GM06990 (cell line): Measurements from ENCODE around the gene MGMT.

Experiments used
- DNase-seq: peaks from one replicate; pipeline ENCODE4 v3.0.0-alpha.2; 2011; ENCODE audit not compliant: insufficient read length; ENCODE audit errors: extremely low read depth
- H3K27me3 ChIP-seq: replicated peaks from 2 replicates; pipeline ENCODE4 v1.6.0; 2011; ENCODE audit warnings: low read length; ENCODE audit not compliant: control insufficient read depth, insufficient read depth
- H3K36me3 ChIP-seq: 2 replicates; pipeline ENCODE4 v1.5.1; 2011; ENCODE audit warnings: low read length; ENCODE audit not compliant: control insufficient read depth, insufficient read depth
- H3K4me3 ChIP-seq: replicated peaks from 2 replicates; pipeline ENCODE4 v1.5.1; 2011; ENCODE audit warnings: low read depth, mild to moderate bottlenecking, control low read depth, low read length
- CTCF ChIP-seq: IDR thresholded peaks from 2 replicates; pipeline ENCODE4 v1.5.1; 2011; ENCODE audit warnings: low read length, control low read depth, mild to moderate bottlenecking, inconsistent platforms; ENCODE audit not compliant: insufficient read depth, poor library complexity, severe bottlenecking

Gene MGMT

DNA sequence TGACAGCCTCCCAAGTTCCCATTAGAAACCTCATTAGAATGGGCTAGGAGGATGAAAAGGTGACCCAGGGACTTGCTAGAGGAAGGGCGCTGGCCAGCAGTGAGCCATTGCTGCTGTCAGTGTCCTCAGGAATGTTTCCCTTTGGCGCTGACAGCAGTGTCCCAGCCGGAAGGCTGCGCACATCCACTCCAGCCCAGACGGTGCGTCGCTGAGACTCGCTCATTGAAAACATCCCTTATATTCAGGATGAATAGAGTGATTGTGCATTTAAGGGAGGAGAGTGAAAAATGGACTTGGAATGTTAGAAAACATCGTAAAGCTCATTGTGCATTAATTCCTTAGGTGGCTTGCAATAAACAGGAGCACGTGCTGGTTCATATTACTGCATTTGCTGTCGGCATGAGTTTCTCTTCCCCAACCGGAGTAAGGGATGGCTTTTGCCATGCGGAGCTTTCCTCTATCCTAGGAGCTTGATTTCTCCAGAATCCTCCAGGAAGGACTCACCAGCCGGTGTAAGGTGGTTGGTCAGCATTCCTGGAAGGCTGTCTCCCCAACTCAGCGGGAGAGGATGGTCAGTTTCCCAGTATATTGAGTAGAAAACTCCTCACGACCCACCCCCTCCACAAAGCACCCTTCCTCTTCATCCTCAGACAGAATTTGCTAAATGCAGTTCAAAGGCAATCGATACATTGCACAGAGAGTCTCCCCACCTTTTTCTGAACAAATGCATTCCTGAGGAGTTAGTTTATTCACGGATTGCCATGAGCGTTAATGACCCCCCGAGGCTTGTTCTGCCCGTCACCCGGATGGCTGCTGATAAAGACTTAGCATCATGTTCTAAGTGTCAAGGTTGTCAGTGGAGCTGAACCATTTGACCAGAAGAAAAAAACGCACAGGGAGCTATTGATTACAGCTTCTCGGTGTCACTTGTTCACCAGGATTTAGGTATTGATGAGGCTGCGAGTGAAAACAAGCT, 295.2 kb downstream of the MGMT start:
- no peak for TF ChIP-seq CTCF
- H3K27me3 ChIP-seq, result no peaks in the 10 kb centered on the region
- DNase-seq, result no peak
- no peaks in the 10 kb centered on the region; the same call in 1 of the 2 replicates for H3K36me3 ChIP-seq
- no peak overlapping the region for H3K4me3 ChIP-seq

DNA sequence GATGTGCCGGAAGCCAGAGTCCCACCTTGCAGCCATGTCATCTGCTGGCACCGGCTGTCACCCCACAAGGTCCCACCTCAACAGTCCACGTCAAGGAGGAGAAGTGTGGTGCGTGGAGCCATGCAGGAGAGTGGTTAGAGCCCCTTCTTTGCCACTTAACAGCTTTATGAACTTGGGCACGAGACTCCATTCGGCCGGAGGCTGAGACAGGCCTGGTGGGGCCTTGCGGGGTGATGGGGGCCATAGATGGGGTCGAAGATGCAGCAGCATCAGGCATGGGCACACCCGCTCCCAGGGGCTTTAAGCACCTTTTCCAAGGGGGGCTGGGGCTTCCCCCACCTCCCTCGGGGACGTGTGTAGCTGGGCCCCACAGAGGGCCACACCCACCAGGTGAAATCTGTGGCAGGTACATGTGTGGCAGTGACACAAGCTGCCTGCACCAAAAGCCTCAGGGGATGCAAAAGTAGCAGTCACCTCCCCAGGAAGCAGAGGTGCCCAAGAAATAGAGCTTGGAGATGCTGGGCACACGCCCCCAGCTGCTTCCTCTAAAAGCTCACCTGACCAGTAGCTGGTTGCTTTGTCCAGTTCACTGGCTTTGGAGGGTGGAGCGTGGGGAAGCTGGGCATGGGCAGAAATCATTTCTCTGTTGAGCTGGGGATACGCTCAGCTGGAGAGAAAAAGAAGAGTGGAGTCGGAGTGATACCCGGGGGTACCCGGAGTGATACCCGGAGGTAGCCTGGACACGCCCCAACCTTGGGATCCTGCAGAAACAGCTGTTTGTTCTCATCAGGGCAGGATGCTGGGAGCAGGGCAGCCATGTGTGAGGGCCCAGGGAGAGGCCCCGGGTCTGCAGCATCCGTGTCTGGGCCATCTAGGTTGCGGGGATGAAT, 297.2 kb downstream of the MGMT start:
- Histone ChIP-seq H3K27me3 (no peaks in the 10 kb centered on the region), H3K36me3 (no peaks in the 10 kb centered on the region; the same call in 1 of the 2 replicates), H3K4me3 (no peak overlapping the region)
- DNase-seq, result no peak
- TF ChIP-seq CTCF, result no peak

DNA sequence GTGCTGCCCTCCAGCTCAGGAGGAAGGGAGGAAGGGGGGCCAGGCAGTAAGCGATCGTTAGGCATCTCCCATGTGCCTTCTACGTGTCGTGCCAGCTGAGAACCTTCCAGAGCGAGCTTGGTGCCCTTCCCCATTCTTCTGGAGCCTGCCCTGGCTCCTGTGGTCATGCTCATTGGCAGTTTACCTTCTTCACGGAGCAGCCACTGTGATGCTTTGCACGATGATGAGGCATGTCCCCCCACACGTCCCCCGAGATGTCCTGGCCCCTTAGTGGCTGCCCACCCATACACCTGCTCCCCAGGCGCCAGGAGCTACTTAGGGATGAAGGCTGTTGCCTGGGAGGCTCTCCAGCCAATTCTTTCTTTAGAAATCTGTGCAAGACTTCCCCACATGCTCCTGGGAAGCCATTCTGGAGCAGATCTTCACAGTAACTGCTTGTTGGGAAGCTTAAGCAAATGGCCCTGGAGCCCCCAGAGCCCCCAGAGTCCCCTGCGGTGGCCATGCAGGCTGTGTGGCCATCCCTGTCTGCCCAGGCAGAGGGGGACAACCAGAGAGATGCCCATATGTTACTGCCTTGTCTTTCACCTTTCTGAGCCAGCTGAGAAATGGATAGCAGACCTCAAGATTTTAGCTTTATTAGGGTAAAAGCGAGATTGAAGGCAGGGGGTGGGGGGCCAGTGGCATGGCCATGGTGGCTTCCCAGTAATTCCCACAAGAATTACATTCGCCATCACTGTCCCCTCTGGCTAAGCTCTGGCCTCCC, 298.0 kb downstream of the MGMT start:
- H3K27me3 ChIP-seq, result no peaks in the 10 kb centered on the region
- no peak for TF ChIP-seq CTCF
- no peak for DNase-seq
- H3K4me3 ChIP-seq, result no peak overlapping the region
- H3K36me3 ChIP-seq, result no peaks in the 10 kb centered on the region

GRCh38 chr10:129765664-129766550, 298.9 kb downstream of the MGMT start:
- H3K27me3 ChIP-seq, result no peaks in the 10 kb centered on the region
- no peak for DNase-seq
- TF ChIP-seq CTCF, result no peak
- H3K36me3 ChIP-seq, result no peaks in the 10 kb centered on the region
- no peak overlapping the region for H3K4me3 ChIP-seq
